Medulla oblongata (tissue), 1 donor: ENCODE data around the gene SCEL.
"Not testable (repeated sequence)": the region's sequence is repeated elsewhere in the genome, so short reads cannot be mapped to it uniquely, and the experiment has no call there.

Source experiments
- DNase-seq: peaks from one replicate; pipeline ENCODE4 v3.0.0-alpha.2; 2015; ENCODE audit errors: extremely low spot score

Gene SCEL

DNA sequence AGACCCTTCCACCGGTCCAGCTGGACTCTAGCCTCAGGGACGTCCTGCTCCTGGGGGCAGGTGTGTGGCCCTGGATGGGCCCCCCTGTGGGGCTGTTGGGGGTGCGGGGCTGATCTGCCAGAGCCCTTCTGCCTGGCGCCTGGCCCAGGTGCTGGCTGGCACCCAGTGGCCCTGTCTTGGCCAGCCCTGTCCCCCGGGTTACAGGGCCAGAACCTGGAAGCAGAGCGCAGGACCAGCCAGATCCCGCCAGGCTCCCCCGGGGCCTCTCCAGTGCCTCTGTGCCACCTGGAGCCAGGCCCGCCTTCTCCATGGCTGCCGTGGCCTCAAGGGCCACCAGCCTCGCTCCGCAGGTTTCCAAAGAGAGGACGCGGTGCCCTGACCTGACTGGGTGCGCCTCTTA lies 127.3 kb downstream of the SCEL start:
- not testable (repeated sequence) for DNase-seq

DNA sequence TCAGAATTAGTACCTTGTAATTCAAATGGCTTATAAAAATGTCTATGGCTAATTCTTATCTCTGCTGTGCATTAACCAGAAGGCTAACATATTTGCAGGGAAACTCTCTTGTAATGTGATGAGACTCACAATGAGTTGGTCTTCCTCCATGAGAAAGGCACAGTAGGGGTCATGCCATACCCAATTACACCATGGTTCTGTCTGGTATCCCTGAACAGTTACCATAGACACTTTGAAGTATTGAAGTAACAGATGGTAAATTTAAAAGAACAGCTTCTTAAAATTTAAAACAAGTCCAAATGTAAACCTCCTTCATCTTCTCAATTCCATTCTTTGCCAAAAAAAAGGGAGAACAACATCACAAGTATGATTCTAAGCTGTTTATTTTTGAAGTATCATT lies 139.3 kb downstream of the SCEL start:
- no peak for DNase-seq

DNA sequence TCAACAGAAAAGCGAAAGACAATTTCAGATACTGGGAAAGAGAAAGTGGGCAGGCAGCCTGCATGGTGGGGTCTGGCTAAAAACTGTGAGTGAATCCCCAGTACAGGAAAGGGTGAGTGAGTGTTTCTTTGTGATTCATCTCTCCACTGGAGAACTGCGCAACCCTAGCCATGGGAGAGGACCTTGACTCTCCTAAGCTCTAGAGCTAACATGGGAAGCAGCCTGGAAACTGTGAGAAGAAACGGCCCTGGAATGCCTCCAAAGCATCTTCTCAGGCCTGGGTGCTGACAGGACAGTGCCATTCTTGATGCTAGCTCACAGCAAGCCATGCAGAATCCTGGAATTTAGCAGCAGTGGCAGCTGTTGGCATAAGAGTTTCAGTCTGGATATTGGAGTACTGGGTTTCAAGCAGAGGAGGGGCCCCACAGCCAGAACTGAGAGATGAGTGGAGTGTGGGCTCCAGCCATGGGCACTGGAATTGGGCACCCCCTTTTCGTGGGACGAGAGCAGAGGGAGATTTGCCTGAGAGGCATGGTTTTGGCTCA lies 143.3 kb downstream of the SCEL start:
- no peak for DNase-seq

DNA sequence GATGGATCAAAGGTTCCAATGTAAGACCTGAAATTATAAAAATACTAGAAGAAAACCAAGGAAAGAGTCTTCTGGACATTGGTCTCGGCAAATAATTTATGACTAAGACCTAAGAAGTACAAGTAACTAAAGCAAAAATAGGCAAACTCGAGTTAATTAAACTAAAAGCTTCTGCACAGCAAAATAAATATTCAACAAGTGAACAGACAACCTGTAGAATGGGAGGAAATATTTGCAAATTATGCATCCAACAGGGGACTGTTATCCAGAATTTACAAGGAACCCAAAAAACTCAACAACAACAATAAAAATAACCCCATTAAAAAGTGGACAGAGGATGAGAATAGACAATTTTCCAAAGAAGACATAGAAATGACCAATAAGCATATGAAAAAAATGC lies 152.3 kb downstream of the SCEL start:
- no peak for DNase-seq

DNA sequence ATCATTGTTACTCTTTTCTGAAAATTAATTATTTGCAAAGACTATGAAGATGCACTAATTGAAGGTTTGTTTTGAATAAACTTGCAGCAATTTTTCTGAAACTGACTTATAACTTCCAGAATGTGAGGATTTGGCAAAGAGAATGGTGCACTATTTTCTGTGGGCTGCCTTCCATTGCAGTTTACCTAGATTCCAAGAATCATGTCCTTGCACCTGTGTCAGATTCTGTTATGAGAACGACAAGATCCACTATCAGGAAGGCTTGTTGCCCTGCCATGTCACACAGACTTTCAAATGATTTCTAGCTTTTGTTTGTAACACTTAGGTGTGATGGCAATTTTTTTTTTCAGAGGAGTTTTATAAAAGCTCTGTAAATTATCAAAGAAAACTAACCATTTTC lies 156.4 kb downstream of the SCEL start:
- peak; percentile 28 for DNase-seq

DNA sequence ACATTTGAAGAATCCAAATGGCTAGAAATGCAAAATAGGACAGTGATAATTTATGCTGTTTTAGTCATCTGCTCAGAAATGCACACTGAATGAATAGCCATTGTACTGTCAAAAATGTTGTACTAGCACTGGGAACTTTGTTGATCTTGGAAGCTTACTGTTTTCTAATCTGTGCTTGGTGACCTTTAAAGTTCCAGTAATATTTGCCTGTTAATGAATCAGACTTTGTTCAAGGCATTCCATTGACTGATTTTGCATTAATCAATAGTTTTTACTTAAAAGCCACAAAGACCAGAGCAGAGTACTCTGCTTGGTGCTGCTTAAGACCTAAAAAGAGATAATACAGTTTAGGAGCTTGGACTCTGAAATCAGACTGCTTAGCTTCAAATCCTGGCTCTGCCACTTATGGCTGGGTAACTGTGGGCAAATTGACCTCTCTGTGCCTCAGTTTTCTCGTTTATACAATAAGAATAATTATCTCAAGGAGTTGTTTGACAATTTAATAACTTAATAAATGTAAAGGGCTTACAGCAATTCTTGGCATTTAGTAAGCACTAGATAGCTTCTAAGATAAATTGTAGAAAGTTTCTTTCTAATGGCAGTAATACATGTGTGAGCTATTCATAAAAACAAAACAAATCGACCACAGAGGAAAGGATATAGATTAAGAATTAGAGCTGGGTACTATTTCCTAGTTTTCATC lies 157.4 kb downstream of the SCEL start:
- peak; percentile 73 for DNase-seq

DNA sequence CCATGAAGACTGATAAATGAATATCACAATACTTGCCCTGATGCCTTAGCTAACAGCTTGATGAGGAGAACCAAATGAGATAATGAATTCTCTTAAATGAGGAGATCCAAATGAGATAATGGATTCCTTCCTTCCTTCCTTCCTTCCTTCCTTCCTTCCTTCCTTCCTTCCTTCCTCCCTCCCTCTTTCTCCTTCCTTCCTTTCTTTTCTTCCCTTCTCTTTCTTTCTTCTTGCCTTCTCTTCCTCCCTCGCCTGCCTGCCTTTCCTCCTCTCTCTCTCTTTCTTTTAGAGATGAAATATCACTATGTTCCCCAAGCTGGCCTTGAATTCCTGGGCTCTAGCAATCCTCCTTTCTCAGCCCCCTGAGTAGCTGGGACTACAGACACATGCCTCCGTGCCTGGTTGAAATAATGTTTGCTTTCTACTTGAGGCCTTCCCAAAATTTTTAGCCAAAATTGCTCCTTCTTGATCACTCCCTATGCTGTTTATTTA lies 158.0 kb downstream of the SCEL start:
- no peak for DNase-seq
